A549 (cell line): ENCODE measurements around the gene SSBP3. TPM values are rescaled to one million over a fixed set of nuclear protein-coding genes. Genes with fewer than 3 reads are reported as not detected.

Source experiments
- ATAC-seq, 2 experiments: fragments of 200-7000 bp in 1 of 2; fragments of >200 bp in 1 of 2; cut with Nextera tagmentation in 1 of 2; cut with Tn5 transposase in 1 of 2; 3 replicates each; pipeline versions ENCODE4 v1.8.0 to v1.9.1; 2018 to 2020; ENCODE audit warnings: mild to moderate bottlenecking in 1 of 2, moderate library complexity in 1 of 2
- CTCF ChIA-PET: fragments of 300-600 bp; sonication (Branson Sonifier 250); formaldehyde crosslinking; extraction: SDS; loops from one replicate; lab custom pipeline; 2021; ENCODE audit warnings: antibody characterized with exemption, inconsistent platforms; lab: Yijun Ruan, JAX
- POLR2A ChIA-PET: fragments of 350-600 bp; formaldehyde crosslinking; extraction: SDS; loops from one replicate; lab custom pipeline; 2021; ENCODE audit warnings: antibody characterized with exemption, inconsistent platforms; lab: Yijun Ruan, JAX
- DNase-seq, 2 experiments: peaks; one replicate each; pipeline versions ENCODE4 v3.0.0 to v3.0.0-alpha.2; 2011 to 2016; ENCODE audit warnings: low read depth in 1 of 2, low spot score in 1 of 2
- FAIRE-seq: peaks from 2 replicates; lab custom pipeline; 2011; peaks lifted over from hg19 to GRCh38; lab: Jason Lieb, UNC
- H3K27ac ChIP-seq, 2 experiments: fragments of >200 bp; sonication (Bioruptor Twin); formaldehyde crosslinking; 3 replicates each; pipeline ENCODE4 v1.5.1; 2016 to 2017
- H3K4me1 ChIP-seq: fragments of >200 bp; sonication (Bioruptor Twin); formaldehyde crosslinking; 3 replicates; pipeline ENCODE4 v1.6.1; 2016
- H3K4me2 ChIP-seq: fragments of >200 bp; sonication (Bioruptor Twin); formaldehyde crosslinking; 3 replicates; pipeline ENCODE4 v1.6.1; 2016
- H3K4me3 ChIP-seq: fragments of >200 bp; sonication (Bioruptor Twin); formaldehyde crosslinking; 3 replicates; pipeline ENCODE4 v1.5.1; 2016
- H3K9me3 ChIP-seq: fragments of >200 bp; sonication (Bioruptor Twin); formaldehyde crosslinking; 3 replicates; pipeline ENCODE4 v1.6.1; 2016
- BCL3 ChIP-seq: fragments of >200 bp; sonication (Bioruptor Twin); formaldehyde crosslinking; IDR thresholded peaks from 3 replicates; pipeline ENCODE4 v1.6.1; 2016
- CEBPB ChIP-seq, 2 experiments: fragments of >200 bp in 1 of 2; sonication (Bioruptor Twin) in 1 of 2; formaldehyde crosslinking in 1 of 2; IDR thresholded peaks; 2 replicates each; pipeline ENCODE4 v1.6.1; 2012 to 2016
- CTCF ChIP-seq: fragments of >200 bp; sonication (Bioruptor Twin); formaldehyde crosslinking; IDR thresholded peaks from 3 replicates; pipeline ENCODE4 v1.5.1; 2016
- FOXS1 ChIP-seq: fragments of 250-450 bp; sonication (Bioruptor Pico); IDR thresholded peaks from 2 replicates; pipeline ENCODE4 v1.5.0; 2020; ENCODE audit warnings: mild to moderate bottlenecking, moderate library complexity
- HEYL ChIP-seq: fragments of 250-450 bp; sonication (Bioruptor Pico); IDR thresholded peaks from 2 replicates; pipeline ENCODE4 v1.8.0; 2021; ENCODE audit warnings: mild to moderate bottlenecking, moderate library complexity
- KDM1A ChIP-seq: fragments of 200-600 bp; sonication (generic); IDR thresholded peaks from 2 replicates; pipeline ENCODE4 v1.6.1; 2016; ENCODE audit warnings: low read depth, mild to moderate bottlenecking
- MYC ChIP-seq: IDR thresholded peaks from 2 replicates; pipeline ENCODE4 v1.6.1; 2012; ENCODE audit warnings: mild to moderate bottlenecking, inconsistent platforms, low read length, improper control_type of control experiment, borderline replicate concordance
- NR3C1 ChIP-seq: fragments of >200 bp; sonication (Bioruptor Twin); formaldehyde crosslinking; IDR thresholded peaks from 3 replicates; pipeline ENCODE4 v1.6.1; 2017
- PHF8 ChIP-seq: fragments of 200-600 bp; sonication (generic); IDR thresholded peaks from 2 replicates; pipeline ENCODE4 v1.6.1; 2016; ENCODE audit warnings: low read depth, mild to moderate bottlenecking, antibody characterized with exemption, moderate library complexity, borderline replicate concordance
- RCOR1 ChIP-seq: fragments of 150-350 bp; IDR thresholded peaks from 2 replicates; pipeline ENCODE4 v1.6.1; 2014; ENCODE audit warnings: antibody characterized with exemption, low read length, low read depth
- REST ChIP-seq: fragments of 200-600 bp; sonication (generic); IDR thresholded peaks from 2 replicates; pipeline ENCODE4 v1.6.1; 2016; ENCODE audit warnings: antibody characterized with exemption, mild to moderate bottlenecking, moderate library complexity
- RNF2 ChIP-seq: fragments of 200-600 bp; sonication (generic); IDR thresholded peaks from 2 replicates; pipeline ENCODE4 v1.6.1; 2016; ENCODE audit warnings: low read depth, mild to moderate bottlenecking, antibody characterized with exemption, moderate library complexity, borderline replicate concordance
- ZFP36 ChIP-seq: fragments of 450-650 bp; IDR thresholded peaks from 2 replicates; pipeline ENCODE4 v1.6.1; 2014; ENCODE audit warnings: borderline replicate concordance; ENCODE audit not compliant: partially characterized antibody
- WGBS: methylation state at CpG from one replicate; pipeline ENCODE4 v1.1.6; 2017; ENCODE audit errors: missing lambda C conversion rate; 5-methylcytosine and 5-hydroxymethylcytosine counted together
- polyA plus RNA-seq, 4 experiments: library from polyadenylated mRNA; depleted of rRNA in 3 of 4; stranded (reverse); fragments of >200 nt; fragmentation: RNase III in 1 of 4; extraction: RNeasy Plus Mini Kit Qiagen cat#74134 plus additional on column Dnase treatment in 1 of 4; gene quantifications; 2 replicates in 3 of 4; 3 replicates in 1 of 4; pipeline ENCODE4 v1.2.3, GENCODE V29; 2011 to 2017

Gene SSBP3
- polyA plus RNA-seq, 2 of the 4 experiments (the other 2 are of a cell fraction): 7.2 to 9.1 TPM

- Histone ChIP-seq H3K4me3 (no peak overlapping the region), H3K9me3 (no peaks in the 10 kb centered on the region), H3K4me1 (no peaks in the 10 kb centered on the region), H3K27ac (no peak overlapping the region), H3K4me2 (no peak overlapping the region)
- no peak for FAIRE-seq
- POLR2A ChIA-PET: no interaction called here
- DNase-seq: no peak
- 89% methylated on average over 19 of the region's 20 CpGs for WGBS
- CTCF ChIA-PET: no interaction called here
- ATAC-seq: no peak
- TF ChIP-seq KDM1A (no peak), HEYL (CRISPR knock-in tag) (no peak), REST (no peak), CEBPB (IDR thresholded peaks at IDR 0.05) (no peak), CTCF (no peak), RNF2 (no peak), MYC (no peak), FOXS1 (CRISPR knock-in tag) (no peak), PHF8 (no peak), ZFP36 (no peak), RCOR1 (no peak), BCL3 (no peak)
Measured at GRCh38 chr1:54325703-54326461, 80.3 kb downstream of the SSBP3 start.

- Histone ChIP-seq H3K4me1 (no peaks in the 10 kb centered on the region), H3K4me2 (no peak overlapping the region), H3K27ac (no peak overlapping the region), H3K9me3 (no peaks in the 10 kb centered on the region), H3K4me3 (no peak overlapping the region)
- FAIRE-seq: no peak
- ATAC-seq: no peak
- no peak for TF ChIP-seq REST
- TF ChIP-seq NR3C1: no peak
- 92% methylated on average over 2 of the region's 2 CpGs for WGBS
- no peak for DNase-seq
- ChIA-PET POLR2A (no interaction called here), CTCF (no interaction called here)
Measured at GRCh38 chr1:54325284-54325683, 80.9 kb downstream of the SSBP3 start.
